NCI-H2196 treated with DMSO at 0.1 percent for 48 hours (cell line): ENCODE data around the gene CDK6.
"Not testable (repeated sequence)": the region's sequence is repeated elsewhere in the genome, so short reads cannot be mapped to it uniquely, and the experiment has no call there.

ENCODE experiments used
- DNase-seq: peaks from one replicate; lab custom pipeline; 2025; ENCODE audit not compliant: unreplicated experiment; lab: John Stamatoyannopoulos, UW

The CDK6 gene

DNA sequence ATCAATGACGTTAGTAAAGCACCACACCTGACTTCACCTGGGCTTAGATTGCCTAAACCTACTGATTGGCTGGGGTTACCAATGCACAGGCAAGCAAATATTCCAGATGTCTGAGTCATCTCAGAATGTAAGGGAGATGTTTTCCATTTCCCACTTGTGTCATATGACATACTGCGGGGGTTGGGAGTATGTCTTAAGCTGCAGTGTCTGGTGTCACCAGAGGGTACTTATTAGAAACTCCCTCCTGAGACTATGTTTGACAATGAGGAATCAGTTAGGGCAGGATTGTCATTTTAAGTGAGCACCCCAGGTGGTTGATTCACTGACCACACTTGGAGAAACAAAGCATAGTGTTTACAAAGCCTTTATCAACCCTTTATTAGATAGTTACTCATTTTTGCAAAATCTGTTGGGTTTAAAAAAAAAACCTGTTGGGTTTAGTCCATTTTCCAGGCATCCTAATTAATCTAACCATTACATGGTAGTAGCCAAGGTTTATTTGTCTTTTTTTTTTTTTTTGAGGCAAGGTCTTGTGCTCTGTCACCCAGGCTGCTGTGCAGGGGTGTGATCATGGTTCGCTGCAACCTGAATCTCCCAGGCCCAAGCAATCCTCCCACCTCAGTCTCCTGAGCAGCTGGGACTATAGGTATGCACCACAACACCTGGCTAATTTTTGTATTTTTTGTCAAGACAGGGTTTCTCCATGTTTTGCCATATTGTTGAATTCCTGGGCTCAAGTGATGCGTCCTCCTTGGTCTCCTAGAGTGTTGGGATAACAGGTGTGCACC, 72.5 kb downstream of the CDK6 start:
- peak; percentile 49 for DNase-seq

DNA sequence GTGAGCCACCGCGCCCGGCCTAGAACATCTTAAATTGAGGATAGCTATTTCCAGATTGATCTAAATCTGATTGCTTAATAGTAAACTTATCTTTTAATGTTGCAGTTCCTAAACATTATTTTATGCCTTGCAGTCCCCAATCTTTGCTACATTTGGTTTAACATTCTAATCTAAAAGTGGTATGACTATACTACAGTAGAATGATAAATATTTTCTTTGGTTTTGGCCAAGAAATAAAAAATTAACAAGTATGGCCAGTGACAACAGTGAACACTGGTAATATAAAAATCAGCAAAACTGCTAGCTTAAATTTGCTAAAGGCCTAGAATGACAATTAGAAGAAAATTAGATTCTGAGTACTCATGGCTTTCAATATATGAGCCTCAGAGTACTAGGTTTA, 73.5 kb downstream of the CDK6 start:
- DNase-seq: no peak

DNA sequence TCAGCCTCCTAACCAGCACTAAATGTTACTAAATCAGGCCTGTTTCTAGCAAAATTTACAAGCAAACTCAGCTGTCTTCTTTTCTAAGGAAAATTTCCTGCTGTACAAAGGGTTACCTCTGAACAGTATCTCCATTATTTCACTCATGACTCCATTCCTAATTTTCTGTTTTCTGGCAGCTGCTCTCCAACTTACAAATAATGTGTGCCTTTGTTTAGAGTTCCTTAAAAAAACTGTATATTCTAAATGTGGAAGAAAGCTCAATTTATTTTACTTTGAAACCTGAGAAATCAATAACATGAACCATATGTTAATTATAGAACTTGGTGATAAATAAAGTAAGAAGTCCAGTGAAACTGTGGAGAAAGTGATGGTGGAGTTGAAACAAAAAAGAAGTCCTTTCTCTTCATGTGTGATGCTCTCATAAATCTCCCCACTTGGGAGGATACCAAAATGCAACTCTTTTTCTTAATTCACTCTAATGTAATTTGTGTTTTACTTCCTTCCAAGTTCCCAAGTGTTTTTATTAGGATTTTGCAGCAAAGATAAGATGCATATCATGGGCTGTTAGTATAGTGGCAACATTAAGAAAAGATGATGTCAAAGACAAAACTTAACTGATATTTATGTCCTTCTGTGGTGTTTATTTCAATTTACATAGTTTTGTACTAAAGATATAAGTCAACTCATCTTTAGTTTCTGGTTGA, 74.8 kb downstream of the CDK6 start:
- DNase-seq: no peak

DNA sequence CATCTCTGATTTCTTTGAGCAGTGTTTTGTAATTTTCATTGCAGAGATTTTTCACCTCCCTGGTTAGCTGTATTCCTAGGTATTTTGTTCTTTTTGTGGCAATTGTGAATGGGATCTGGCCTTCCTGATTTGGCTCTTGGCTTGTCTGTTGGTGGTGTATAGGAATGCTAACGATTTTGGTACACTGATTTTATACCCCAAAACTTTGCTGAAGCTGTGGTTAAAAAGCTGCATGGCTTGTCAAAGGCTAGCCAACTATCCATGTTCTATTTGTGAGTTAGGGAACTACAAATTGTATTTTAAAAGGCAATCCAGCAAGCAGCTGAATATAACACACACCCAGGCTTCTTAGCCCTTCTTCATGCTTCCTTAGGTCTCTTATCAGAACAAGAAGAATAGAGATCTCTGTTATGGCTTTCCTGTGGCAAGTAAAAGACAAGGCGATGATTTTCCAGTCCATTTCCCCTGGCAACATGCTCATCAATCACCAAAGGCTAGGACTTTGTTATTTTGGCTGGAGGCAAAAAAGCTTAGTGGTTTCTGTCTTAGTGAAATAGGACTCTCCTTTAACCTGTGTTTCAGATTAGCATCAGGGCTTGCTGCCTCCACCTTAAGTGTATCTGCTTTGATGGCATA, 77.5 kb downstream of the CDK6 start:
- no peak for DNase-seq

DNA sequence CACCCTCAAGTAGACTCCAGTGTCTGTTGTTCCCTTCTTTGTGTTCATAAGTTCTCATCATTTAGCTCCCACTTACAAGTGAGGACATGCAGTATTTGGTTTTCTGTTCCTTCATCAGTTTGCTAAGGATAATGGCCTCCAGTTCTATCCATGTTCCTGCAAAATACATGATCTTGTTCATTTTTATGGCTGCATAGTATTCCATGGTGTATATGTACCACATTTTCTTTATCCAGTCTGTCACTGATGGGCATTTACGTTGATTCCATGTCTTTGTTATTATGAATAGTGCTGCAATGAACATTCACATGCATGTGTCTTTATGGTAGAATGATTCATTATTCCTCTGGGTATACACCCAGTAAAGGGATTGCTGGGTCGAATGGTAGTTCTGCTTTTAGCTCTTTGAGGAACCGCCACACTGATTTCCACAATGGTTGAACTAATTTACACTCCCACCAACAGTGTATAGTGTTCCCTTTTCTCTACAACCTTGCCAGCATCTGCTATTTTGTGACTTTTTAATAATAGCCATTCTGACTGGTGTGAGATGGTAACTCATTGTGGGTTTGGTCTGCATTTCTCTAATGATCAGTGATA, 79.0 kb downstream of the CDK6 start:
- not testable (repeated sequence) for DNase-seq

DNA sequence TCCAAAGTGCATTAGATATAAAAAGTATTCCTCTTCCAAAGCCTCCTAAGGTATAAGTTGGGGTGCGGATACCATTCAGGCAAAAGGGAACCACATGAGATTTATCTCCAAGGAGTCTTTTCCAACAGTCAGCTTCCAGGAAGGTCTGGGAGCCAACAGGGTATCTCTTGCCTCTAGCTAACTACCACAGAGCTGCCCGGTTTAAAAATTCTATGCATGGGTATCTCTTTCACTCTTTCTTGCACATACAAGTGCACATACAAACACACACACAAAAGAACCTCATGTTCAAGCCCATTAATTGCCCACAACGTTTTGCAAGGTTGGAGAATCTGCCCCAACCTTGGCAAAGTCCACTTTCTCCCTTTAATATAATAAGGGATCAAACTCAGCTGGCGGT, 80.7 kb downstream of the CDK6 start:
- DNase-seq: no peak

DNA sequence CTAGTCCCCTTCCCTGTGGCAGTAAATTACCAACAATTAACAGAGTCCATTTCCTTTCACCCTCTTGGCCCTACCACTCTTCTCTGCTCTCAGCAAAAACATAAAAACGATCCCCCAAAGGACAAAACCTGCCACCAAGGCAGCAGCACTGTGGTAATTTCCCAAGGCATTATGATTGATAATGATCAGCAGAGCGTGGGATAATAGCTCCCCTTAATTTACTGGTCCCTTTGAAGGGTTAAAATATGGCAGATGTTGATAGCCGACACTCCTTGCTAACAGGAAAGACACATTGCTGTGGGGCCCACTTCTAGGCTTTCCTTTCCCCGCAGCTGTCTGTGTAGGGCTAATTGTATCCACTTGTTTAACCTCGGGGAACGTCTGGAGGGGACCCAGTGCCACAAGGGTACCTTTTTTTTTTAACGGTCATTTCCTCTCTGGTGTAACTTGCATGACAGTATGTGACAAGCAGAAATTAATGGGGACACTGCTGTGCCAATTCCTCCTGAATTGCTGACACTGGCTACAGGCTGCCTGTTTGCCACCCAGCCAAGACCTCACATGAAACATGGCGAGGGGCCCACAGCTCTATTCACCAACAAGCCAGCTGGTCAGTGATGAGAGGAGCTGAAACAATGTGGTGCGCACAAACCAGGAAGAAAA, 81.3 kb downstream of the CDK6 start:
- no peak for DNase-seq

DNA sequence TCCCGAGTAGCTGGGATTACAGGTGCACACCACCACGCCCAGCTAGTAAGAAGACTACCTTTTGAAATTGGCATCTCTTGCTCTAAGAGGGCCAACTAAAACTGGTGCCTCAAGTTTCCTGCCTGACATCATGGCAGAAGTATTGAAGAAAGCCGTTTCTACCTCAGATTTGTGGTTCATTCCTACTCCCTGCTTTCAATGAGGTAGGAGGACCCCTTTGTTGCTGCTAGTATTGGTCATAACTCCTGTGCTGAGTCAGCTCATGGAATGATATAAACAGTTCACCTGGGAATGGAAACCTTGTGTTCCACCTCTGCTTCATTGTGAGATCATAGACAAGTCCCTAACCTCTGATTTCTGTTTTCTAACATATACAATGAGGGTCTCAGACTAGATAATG, 82.8 kb downstream of the CDK6 start:
- no peak for DNase-seq

DNA sequence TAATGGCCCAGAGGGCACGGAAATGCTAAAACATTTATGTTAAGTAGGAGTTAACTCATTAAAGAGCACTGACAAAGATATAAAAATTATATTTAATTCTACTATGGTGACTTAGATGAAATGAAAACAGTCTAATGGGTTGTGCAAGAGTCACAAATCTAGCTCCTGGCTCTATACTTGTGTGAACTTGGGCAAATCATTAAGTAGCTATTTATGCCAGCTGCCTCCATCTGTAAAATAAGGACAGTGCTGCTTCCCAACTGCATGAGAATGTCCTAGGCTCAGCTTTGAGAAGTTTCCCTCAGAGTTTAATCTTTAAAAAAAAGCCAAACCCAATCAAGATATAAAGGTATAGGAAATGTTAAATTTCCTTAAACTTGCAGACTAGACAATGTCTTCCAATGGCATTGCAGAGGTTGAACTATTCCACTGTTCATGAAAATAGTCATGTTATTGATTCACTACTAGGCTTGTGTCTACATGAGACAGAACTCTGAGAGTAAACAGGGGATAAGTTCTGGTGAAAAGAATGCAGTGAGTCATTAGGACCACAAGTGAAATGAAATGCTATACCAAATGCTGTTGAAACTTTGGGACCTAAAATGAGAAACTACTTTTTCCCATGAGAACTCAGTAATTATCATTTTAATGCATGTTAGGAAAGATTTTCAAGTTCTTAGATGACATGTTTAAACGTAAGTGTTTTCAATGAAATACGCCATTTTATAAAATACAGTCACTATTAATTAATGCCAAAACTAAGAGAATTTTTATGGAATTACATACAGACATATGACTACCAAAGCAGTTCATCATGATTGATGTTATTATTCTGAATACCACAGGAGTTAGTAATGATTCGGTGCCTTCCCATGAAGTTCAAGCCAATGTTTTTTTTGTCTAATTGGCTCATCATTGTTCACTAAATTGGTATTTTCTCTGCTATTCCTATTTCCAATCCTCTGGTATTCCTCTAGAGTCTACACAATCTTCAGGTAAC, 84.2 kb downstream of the CDK6 start:
- DNase-seq: no peak

DNA sequence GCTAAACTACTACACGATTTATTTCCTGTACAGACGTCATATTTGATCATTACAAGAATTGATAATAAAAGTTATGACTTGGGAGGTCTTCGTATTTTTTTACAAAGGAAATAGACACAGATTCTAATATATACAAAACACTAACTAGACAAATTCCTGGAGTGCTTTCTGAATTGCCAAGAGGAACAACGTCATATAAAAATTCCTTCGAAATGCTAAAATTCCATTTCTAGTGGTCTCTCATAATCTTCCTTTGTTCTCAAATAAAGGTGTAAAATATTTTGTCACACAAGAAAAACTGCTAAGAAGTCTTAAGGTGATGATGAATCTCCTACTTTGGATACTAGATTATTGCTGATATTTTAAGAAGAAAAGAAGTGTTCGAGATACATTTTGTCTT, 85.4 kb downstream of the CDK6 start:
- no peak for DNase-seq

DNA sequence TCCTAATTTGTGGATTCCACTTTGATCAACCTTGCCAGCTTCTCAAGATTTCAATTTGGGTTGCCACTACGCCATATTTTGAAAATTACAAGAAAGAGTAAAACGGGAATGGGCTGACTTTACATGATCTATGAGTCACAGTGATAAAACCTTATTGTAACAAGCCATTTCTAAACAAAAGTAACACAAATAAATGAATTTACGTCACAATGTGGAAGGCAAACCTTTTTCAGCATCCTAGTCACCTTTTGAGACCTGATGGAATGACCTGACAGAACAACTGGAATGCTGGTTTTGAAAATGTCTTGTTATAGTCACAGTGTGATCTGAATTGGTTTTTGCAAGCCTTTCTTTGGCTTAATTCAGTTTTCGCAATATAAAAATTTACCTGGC, 85.9 kb downstream of the CDK6 start:
- DNase-seq: no peak

DNA sequence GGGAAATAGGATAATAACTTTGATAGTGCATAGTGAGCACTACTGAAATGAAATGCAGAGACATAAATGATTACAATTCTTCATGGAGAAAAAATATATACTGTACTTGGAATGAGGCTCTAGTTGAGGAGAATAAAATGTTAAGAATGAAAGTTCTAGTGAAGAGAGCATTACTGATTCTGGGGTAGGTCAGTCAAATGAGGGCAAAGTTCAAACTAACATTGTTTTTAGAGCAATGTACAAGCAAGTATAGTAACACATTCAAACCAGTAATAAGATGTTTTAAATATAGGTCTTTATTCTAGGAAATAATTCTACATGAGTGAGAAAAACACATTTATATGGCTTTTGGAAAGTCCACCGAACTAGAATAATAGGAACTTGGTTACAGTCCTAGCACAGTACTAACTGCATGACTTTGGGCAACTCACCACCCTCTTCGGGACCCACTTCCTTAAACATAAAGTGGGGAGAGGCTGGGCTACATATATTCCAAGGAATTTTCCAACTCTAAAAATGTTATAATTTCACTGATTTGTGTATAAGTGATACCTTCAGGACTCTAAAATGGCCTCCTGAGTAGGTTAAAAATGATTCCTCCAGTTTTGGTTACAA, 86.4 kb downstream of the CDK6 start:
- no peak for DNase-seq

DNA sequence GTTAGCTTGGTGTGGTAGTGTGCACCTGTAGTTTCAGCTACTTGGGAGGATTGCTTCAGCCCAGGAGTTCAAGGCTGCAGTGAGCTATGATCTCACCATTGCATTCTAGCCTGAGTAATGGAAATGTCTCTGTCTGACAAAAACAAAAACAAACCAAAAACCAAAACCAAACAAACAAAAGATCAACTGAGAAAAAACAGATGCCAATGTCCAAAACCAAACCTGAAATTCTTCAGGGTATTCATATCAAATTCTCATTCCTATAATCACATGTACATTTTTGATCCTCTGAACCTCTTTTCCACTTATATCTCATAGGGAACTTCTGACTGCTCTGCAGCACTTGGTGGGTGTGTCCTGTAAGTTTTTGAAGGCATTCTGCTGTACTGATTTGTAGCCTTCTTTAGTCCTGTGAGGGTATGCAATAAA, 87.0 kb downstream of the CDK6 start:
- no peak for DNase-seq

DNA sequence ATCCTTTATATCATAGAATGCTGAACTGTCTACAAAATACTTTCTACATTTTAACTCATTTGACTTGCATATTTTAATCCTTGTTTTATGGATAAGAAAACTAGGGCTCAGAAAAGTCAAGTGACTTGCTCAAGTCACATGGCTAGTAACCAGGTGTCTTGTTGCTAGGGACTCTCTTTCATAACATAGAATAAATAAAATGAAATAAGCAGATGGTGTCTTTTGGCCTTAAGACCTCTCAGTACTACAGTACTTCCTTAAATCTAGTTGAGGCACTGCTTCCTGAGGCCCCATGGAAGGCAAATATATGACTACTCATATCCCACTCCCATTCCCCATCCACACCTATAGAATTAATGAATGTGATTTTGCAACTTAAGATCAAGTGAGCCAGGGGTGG, 87.9 kb downstream of the CDK6 start:
- no peak for DNase-seq

DNA sequence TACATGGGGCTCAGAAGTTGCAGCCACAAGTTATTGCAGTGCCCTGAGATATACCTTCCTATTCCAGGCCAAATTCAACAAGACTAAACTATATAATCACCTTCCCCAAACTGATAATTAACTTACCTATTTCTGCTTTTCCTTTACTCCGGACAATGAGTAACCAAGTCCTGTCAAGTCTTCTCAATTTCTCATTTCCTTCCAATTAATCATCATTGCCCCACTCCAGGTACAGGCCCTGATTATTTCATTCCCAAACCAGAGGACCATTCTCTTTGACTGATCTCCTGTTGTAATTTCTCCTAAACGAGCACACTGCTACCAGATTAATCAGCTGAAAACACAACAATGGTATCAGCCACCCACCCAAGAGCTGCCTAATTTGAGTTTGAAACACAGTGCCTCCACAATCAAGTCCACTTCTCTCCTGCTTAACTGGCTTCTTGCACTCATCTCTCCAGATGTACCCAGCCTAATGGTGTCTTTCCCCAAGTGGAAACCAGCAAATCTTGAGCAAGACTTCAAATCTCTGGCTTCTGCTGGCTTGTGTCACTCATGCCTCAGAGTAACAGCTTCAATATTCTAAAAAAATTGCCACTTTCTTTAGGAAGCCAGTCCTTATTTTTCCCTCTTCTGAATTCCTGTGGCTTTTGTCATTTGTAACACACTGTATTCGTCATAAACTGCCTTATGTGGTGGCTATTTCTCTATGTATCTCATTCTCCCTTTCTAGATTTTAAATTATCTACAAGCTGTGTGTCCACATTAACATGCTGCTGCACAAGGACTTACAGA, 89.1 kb downstream of the CDK6 start:
- no peak for DNase-seq

DNA sequence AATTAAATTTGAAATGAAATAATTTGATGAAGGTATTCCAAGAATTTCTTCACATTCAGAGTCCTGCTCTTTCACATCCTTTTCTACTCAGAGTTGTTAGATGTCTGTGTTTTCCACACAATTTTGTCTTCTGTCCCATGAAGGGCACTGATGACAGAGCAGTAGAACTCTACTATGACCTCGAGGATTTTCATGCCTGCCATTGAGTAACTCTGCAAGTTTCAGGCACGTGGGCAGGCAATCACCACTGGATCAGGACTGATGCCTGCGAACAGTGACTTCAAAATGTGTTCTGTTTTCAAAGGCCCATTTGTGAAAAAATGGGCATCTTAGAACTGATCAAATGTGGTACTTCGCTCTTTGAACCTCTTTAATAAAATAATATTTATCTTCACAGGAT, 91.1 kb downstream of the CDK6 start:
- DNase-seq: no peak

DNA sequence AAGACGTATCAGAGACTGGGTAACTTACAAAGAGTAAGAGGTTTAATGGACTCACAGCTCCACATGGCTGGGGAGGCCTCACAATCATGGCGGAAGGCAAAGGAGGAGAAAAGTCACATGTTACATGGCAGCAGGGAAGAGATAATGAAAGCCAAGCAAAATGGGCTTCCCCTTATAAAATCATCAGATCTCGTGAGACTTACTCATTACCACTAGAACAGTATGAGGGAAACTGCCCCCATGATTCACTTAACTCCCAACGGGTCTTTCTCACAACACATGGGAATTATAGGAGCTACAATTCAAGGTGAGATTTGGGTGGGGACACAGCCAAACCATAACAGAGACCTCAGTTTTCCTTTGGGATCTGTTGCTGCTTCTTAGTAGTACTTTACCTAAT, 92.2 kb downstream of the CDK6 start:
- not testable (repeated sequence) for DNase-seq

DNA sequence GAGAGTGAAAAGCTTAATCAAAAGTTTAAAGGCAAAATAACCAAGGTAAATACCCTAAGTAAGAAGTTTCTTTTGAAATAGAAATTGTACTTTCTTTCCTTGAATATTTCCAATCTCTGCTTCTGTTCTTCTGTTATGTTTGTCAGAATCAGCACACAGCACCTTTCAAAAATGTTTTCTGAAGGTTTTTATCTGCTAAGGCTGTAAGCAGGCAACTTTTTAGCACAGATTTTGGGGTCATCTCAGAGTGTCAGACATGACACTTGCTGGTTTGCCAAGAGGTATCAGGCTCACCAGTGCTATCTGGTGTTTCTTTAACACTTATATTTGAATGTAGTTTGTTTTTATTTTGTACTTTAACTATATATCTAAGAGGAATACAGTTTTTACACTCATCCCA, 94.2 kb downstream of the CDK6 start:
- no peak for DNase-seq

DNA sequence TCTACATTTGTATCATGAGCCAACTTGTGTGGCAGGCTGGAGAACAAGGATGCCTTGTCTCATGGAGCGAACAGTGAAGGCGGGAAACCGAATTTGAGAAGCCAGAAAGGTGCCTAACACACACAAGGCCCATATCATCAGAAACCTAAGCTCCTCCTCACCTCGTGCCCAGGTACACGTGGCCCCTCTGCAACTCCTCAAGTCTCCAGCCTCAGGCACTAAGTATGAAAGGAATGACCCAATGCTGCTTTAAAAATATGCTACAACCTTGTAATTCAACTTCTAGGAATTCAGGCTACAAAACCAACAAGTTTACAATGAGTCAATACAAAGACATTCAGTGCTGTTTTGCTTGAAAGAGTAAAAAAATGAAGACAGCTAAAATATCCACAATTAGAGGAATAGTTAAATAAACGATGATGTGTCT, 95.7 kb downstream of the CDK6 start:
- no peak for DNase-seq
